NCI-H2029 treated with DMSO at 0.1 percent for 48 hours (cell line): ENCODE results near the gene PXDN.

Experiments used
- DNase-seq: peaks from one replicate; lab custom pipeline; 2025; lab: John Stamatoyannopoulos, UW

Gene PXDN

DNA sequence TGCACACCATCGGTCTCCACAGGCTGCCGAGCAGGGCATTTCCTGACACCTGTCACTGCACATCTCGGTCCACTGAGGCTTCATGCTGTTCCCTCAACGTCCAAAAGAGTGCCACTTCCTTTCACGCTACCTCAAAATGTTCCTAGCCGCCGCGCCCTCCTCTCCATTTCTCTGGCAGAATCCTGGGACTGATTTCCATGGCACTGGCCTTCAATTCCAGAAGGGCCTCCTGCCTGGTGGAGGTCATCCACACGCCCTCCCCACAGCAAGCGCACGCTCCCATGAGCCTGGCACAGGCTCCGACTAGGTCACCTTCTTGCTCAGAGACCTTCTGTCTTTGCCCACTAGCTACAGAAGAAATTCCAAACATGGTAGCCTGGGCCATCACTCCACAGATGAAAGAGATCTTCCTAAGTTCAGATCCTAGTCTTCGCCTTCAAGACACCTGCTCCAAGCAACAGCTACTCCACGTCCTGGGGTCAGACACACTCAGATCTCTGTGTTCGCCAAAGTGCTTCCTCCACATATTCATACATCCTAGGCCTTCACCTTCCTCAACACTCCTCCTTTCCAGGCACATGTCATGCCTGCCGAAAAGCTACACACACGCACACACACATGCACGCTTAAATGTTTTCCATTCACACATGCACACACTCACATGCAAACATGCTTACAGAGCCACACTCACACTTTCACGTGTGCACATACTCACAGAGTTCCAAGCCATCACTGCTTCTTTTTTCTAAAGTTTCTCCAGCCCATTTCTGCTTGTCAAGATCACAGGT lies 94.0 kb downstream of the PXDN start:
- DNase-seq: no peak

DNA sequence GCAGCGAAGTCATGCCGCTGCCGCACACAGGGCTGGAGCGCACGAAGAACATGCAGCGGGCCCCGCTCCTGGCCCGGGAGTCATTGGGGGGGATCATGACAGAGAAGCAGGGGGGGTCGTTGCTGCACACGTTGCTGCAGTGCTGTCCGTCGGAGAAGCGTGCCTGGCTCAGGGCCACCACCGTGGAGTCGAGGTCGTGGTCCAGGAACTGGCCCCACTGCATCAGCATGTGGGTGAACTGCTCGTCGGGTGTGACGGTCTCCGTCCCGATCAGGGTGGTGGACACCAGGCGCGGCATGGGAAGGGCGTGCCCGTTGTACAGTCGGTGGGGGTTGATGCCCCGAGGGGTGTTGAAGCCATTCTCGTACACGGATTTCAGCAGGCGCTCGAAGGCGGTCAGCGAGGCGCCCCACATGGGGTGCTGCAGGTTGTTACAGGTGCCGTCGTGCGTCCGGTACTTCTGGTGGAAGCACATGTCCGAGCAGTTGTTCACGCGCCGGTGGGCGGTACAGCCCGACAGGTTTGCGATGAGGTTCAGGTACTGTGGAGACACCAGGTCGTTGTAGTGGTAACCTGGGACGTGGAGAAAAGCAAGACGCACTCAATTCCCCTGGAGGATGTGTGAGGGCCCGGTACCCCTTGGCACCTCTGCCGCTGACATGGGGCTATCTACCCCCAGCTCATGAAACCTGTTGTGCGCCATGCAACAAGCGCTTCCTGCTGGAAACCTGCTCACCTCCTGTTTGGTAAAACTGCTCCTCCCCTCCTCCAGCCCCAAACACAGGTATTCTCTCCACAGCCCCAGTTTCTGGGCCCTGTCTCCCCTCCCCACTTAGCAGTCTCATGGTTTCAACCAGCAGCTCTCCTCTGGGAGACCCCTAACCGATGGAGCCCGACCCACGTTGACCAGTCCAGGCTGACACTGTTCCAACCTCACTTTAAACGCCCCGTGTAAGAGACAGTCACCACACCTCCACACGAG lies 94.9 kb downstream of the PXDN start:
- DNase-seq: no peak

DNA sequence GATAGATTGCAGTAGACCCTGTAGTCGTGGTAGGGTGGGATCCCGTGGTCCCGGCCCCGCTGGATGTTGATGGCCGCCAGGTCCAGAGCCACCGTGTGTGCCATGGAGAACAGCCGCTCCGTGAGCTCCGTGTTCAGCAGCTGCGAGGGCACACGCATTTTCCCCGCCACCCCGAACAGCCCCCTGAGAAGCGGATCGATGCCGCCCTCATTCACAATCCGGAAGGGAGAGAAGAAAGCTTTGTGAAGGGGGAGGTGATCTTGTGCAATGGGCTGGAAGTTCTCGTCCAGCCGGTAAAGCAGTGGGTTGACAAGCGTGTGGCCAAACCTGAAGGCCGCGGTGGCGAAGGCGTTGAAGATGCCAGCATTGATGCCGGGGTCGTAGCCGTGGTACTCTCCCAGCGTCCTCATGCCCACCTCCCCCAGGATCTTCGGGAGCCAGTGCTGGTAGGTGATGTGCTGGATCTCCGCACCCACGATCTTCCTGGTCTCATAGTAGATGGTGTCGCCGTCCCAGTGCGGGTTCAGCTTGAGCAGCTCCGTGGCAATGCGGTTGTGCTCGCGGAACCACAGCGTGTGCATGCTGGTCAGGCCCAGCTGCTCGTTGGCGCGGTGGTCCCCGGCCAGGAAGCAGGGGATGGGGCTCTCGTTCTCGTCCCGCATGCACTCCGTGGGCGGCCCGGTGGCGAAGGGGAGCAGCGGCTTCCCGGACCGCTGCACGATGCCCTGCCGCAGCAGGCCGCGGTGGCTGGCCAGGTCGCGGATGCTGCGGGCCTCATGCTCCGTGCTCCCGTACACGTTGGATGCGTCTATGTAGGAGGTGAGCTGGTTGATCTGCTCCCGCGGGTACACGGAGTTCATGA lies 95.8 kb downstream of the PXDN start:
- DNase-seq: no peak

DNA sequence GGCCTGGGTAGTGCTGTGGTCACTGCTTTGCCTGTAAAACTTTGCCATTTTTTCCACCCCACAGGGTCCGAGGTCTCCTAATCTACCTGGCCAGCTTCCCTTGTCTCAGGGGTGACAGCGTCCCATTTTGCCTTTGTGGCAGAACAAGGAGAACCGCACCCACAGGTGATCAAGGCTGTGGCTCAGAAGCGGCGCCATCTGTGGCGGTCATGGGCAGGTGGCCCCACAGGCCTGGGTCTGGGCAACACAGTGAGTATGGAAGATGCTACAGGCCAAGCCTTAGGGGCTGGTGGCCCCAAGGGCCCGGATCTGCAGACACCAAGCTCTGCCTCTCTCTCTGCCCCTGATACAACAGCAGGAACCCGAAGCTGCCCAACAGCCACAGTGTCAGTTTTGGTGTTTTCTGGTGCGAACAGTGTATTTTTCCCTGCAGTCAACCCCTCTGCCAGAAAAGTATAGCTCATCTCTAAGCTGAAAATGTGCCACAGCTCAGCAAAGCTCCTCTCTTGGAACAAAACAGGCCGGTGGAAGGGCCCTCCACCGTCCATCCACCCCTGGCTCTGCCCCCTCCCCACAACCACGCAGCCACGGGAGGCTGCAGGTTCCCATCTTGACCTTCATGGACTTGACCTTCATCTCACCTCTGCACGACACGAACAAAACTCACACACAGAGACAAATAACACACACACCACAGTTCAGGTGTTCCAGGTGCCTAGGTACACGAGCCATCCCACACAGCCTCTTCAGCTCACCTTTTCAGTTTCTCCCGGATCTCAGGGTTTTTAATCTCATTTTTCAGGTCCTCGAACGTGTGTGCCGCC lies 96.7 kb downstream of the PXDN start:
- no peak for DNase-seq

DNA sequence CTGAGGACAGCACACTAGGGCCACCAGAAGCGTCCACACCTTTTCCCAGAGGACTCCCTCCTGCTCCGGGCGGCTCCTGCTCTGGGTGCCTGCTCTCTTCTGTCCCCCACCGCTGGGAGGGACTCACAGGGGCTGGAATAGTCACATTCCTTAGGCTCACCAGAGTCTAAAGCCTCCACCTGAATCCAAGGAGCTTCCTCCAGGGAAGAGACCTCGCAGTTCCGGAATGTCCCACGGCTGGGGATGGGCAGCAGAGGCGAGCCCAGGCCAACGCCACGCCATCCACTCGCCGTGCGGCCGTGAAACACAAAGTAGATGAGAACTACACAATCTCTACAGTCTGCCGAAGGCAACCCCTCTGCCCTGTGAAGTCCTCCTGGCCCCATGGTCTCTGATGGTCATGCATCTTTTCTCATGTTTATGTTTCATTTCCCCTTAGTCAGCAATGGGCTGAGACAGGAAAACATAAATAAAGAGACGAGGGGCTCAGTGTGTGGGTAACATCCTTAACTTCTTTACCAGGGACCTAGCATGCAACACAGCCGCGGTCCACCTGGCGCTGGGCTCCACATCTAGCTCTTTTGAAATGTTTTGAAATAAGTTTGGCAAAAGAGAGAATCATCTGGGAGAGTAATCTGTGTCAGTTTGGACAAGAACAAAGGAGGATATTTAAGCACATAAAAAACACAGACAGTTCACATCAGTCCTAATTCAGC lies 98.4 kb downstream of the PXDN start:
- no peak for DNase-seq

DNA sequence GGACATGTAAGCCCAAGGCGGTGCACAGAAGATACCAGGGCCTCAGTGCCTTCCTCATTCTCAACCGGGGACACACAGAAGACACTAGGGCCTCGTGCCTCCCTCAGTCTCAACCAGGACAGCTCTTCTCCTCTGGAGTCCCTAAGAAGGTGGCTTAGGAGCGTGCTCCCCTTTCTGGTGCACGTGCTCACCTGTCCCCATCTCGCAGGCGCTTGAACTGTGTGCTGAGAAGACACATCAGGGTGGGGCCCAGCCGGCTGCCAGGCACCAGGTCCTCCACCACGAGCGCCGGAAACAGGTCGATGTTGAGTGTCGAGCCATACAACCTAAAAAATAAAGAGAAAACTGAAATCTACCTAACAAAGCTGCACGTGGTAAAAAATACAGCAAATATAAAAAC lies 99.9 kb downstream of the PXDN start:
- DNase-seq: no peak

DNA sequence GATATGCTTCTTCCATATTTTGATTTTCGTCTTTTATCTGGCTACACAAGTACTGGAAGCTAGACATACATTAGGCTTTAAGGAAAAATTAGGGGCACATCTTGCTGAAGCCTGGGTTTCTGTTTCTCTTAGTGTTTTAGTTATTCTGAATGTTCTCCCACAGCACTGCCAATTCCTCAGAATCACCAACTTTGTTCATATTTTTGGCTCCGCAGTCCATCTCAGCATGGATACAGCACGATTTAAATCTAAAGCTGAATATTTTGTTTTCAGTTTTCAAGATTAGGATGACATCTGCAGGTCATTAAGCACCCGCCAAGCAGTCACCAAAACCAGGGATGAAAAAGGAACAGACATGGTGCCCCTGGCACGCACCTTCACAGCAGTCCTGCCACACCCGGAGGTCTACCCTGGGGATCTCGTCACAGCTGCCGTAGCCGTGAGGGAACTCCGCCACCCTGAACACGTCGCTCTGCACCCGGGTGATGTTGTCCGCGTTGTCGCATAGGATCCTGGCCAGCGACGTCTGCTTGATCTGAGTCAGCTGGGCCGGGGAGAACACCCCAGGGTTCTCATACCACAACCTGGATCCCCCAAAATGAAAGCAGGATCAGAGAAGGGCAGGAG lies 101.2 kb downstream of the PXDN start:
- DNase-seq: no peak

DNA sequence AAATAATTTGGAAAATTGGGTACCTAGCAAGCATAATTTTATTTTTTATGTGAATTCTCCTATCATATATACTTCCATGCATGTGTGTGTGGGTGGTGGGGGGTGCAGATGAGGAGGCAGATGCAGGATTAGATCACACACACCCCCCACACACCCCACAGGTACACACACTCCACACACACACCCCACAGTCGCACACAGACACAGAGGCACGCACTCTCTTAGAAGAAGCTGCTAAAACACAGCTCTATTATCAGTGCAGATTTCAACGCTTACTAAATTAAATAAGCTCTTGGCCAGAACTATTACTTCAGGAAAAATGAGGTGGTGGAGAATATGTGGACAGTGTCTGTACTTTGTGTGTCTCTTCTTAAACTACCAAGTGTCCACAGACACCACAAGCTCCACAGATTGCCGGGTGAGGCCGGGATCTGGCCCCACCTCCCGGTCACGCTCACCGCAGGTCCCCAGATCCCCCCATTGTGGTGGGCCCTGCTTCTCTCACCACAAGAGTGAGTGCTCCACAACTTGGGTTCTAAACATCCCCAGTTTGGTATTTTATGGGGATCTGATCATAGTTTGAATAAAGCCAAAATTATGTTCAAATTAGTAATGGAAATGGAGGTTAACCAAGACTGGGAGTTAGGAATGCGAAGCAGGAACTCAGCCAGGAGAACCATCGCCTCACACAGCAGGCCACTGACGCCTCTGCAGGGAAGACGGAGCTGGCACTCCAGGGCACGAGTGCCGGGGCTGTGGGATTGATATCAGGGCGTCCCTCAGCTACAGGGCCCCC lies 102.1 kb downstream of the PXDN start:
- no peak for DNase-seq

DNA sequence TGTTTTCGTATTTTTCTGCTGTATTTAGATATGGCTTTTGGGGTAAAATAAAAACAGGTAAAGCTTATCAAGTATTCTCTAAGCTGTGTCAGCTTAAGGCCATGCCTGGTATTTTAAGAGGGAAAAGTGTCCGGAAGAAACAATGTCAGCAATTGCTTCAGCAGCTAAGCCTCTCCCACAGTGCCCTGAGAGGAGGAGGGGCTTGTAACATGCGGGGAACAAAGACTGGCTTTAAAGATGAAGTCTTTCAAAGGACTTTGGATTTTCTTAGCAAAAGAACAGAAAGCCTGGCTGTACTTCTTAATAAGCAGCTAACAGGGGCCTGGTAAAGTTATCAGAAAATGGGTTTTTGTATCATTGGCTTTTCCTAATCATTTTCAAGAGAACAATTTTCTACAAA lies 102.8 kb downstream of the PXDN start:
- no peak for DNase-seq

DNA sequence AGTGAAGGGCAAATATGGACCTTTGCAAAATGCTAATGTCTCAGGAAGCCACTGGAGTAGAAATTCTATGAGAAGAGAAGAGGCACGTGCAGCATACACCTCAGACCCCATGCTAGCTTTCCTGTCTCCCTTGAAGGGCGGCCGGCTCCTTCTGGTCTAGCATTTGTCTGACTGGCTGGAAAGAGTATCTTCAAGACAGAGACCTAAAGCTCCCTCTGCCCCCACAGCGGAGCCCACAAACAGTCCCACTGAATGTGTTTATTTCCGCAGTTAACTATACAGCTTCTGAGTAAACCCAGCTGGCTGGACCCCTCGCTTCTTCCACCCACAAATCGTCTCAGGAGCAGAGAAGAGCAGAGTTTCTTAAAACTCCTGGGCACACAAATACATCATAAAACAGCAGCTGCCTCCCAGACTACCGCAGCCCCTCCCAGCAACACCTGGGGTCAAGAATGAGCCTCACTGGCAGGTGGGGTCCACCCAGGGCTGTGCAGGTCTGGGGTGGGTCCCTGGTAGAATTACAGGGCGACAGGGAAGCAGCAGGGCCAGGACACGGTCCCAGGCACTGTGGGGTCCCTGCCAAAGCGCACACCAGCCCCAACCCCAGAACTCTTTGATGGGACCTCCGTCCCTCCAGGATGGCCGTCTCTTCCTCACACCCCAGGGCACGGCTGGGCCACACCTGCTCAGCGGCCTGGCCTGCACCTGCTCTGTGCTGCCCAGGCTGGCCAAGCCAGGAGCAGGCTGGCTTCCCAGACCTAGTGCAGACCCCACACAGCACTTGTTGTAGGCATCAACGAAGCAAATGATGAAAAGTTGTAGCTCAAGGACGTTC lies 103.8 kb downstream of the PXDN start:
- no peak for DNase-seq

DNA sequence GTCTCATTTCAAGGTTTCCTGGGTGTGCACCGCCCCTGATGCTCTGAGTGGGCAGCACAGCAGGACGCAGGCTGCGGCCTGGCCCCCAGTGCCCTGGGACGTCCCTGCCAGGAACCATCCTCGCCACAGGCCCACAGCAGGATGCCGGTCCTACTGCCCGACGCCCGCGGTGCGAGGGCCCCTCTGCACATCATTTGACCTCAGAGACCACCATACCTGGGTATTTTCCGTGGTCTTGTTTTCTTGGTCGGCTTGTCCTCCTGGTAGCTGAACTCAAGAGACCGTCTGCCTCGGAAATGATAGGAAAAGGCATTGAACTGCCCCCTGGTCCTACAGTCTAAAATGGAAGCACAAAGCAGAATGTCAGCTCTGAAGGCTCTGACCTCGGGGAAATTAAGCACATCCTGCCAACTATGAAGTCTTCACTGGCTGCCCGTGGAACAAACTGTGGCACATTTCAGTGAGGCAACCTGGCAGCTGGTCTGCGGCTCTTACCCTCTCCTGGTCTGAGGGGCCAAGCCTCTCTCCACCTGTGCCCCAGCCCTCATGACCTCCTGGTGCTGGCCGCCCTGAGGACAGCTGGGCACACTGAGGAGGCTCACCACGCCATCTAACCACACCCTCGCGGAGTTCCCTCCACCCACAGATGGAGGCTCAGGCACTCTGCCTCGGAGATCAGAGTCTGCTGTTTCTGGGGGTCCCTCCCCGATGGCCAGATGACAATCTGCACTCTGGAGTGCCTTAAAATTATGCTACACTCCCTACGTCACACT lies 105.0 kb downstream of the PXDN start:
- DNase-seq: no peak

DNA sequence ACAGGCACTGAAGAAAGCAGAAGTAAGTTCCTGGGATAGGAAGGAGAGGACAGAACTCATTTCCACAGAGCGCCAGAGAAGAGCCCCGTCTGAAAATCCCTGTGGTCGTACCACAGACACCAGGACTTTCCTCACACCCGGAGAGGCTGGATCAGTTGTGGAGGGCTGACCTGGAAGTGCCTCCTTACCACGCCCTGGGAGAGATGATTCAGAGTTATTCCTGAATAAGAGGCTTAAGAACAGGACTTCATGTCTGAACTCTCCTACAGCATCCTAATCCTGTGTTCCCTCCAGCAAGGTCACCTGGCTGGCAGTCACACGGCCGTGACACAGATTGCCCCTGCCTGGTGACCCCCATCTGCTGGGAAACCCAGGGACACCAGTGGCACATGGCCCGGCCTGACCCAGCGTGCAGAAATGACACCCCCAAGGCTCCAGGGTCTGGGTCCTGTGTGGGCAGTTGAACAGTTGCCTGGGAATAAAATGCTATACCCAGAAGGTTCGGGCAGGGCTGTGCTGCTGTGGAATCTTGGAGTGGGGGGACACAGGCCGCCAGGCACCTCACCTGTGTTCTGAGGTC lies 105.9 kb downstream of the PXDN start:
- no peak for DNase-seq

DNA sequence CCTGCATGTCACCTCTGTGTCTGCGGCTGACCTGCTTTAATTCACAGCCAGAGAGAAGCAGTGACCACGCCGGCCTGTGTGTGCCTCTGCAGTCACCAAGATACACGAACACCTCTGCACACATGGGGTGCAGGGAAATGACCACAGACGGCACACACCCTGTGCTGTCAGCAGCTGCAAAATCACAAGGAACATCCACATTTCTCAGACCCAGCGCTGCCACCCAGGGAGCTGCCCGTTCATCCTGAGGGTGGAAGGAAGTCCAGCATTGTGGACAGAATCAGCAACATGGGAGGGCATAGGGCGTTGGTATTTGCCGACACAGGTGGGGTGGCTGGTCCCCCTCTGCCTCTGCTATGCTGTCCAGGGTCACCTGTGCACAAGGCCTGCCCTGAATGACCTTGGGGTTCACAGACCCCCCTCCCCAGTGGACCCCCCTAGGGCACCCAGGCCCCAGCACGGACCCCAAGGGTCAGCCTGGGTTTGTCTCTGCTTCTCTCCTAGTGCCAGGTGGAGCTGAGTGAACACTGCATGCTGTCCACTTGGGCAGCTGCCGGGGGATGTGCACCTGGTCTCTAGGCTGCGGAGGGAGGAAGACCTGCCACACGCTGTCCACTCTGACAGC lies 107.4 kb downstream of the PXDN start:
- no peak for DNase-seq

DNA sequence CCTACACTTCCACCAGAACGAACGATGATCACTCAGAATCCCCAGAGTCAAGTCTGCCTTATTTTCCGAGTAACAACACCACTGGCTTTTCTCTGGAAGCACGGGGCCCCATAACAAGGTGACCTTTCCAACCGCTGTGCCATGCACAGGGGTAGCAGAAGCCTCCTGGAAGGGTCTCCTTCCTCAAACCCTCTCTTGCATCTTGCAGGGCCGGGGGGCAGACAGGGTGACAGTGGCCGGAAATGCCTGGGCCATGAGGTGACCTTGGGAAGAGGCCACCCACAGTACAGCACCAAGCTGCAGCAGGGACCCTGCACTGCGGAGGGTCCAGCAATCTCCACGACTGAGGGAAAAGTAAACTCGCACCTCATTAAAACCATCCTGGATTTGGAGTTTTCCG lies 108.5 kb downstream of the PXDN start:
- no peak for DNase-seq

DNA sequence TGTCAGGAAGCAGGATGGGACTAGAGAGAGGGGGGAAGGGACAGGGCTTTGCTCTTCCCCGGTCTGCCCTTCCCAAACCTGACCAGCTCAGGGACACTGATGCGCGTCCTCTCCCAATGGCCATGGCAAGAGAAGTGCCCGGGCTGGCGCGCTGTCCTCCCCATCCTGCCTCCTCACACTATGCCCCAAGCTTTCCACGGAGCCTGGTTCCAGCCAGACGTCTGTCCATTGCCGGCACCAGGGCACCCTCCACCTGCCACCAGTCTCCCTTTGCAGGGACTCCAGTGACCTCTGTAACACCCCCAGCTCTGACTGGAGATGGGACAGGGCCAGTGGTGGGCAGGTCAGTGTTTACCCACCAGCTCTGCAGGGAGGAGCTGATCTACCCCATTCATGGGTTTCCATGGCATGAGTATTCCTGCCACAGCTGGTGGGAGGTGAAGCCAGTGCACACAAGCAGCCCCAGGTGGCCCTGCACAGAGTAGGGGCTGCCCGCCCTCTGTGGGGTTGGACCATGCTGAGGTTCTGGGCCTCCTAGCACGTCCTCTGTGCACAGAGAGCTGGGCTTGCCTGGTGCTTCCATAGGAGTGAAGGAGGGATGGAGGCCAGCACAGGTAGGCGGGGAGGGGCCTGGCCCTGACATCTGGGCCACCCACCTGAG lies 109.5 kb downstream of the PXDN start:
- DNase-seq: no peak

DNA sequence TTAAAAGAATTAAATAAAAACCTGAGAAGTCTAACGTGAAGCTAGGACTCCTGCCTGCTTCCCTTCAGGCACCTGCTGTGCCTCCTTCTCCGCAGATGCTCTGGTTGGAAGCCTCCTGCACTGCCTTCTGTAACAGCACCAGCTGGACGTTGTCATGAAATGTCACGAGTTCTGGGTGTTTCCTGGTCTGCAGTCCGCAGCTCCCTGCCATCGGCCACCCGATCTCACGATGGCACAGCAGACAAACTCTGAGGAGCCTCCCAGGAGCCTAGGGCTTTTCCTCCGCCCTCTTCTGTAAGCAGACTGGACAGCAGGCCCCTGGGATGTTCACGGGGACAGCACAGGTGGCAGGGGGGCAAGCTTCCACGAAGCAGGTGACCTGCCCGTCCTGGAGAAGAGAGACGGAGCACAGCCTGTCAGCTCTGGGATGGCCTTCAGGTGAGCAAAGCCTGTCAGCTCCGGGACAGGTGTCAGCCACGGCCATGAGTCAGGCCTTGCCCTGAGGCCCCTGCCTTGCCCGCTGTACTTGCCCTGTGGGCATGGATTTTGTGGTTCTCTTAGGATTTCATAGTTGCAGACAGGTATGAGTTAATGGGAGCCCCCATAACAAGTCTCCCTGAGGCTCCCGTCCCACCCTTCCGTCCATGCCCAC lies 110.3 kb downstream of the PXDN start:
- DNase-seq: no peak
